IMR-90 (cell line): Measurements from ENCODE around the gene HS6ST2. TPM values are rescaled to one million over a fixed set of nuclear protein-coding genes. Genes with fewer than 3 reads are reported as not detected.

ENCODE experiments used
- ATAC-seq: fragments of 200-7000 bp; cut with Tn5 transposase; 2 replicates; pipeline ENCODE4 v1.9.1; 2020; ENCODE audit warnings: low read depth, mild to moderate bottlenecking, moderate library complexity
- BruUV-seq: library from RNA; stranded (reverse); fragments of 400-500 nt; replicated peaks from 2 replicates; lab custom pipeline; 2021; lab: Mats Ljungman, UMichigan
- CTCF ChIA-PET: fragments of 300-600 bp; formaldehyde crosslinking; extraction: SDS; loops from one replicate; lab custom pipeline; 2021; ENCODE audit warnings: antibody characterized with exemption; lab: Yijun Ruan, JAX
- POLR2A ChIA-PET: fragments of 300-600 bp; sonication (Branson Sonifier 250); formaldehyde crosslinking; loops from one replicate; lab custom pipeline; 2022; ENCODE audit warnings: antibody characterized with exemption; ENCODE audit not compliant: unreplicated experiment; lab: Charles Lee
- DNase-seq: peaks from one replicate; pipeline ENCODE4 v3.0.0; 2013
- H2AFZ ChIP-seq: replicated peaks from 2 replicates; pipeline ENCODE3; 2013; ENCODE audit warnings: low read length, mild to moderate bottlenecking; ENCODE audit not compliant: poor library complexity
- H2AK5ac ChIP-seq: 2 replicates; pipeline ENCODE4 v1.6.1; 2013; ENCODE audit warnings: low read depth, low read length, inconsistent platforms
- H2AK9ac ChIP-seq: replicated peaks from 2 replicates; pipeline ENCODE3; 2013; ENCODE audit warnings: mild to moderate bottlenecking, low read depth, low read length, moderate library complexity; ENCODE audit not compliant: poor library complexity
- H2BK120ac ChIP-seq: 2 replicates; pipeline ENCODE4 v1.6.1; 2013; ENCODE audit warnings: low read depth, low read length, inconsistent platforms
- H2BK15ac ChIP-seq: 3 replicates; pipeline ENCODE4 v1.6.1; 2013; ENCODE audit warnings: low read depth, low read length, inconsistent platforms
- H2BK20ac ChIP-seq: 2 replicates; pipeline ENCODE4 v1.6.1; 2013; ENCODE audit warnings: low read depth, mild to moderate bottlenecking, inconsistent platforms, low read length, moderate library complexity
- H2BK5ac ChIP-seq: 2 replicates; pipeline ENCODE4 v1.6.1; 2013; ENCODE audit warnings: mild to moderate bottlenecking, low read depth, low read length, inconsistent platforms; ENCODE audit not compliant: poor library complexity, severe bottlenecking
- H3K14ac ChIP-seq: replicated peaks from 2 replicates; pipeline ENCODE4 v1.6.1; 2013; ENCODE audit warnings: low read depth, low read length, inconsistent platforms
- H3K18ac ChIP-seq: 2 replicates; pipeline ENCODE4 v1.6.1; 2013; ENCODE audit warnings: low read depth, low read length, control low read depth
- H3K23ac ChIP-seq: 2 replicates; pipeline ENCODE4 v1.6.1; 2013; ENCODE audit warnings: low read depth, low read length, inconsistent platforms
- H3K27ac ChIP-seq: 2 replicates; pipeline ENCODE4 v1.5.1; 2013; ENCODE audit warnings: mild to moderate bottlenecking, control low read depth, low read length; ENCODE audit not compliant: insufficient read depth
- H3K27me3 ChIP-seq: 2 replicates; pipeline ENCODE4 v1.6.1; 2013; ENCODE audit warnings: low read length; ENCODE audit not compliant: control insufficient read depth, insufficient read depth
- H3K36me3 ChIP-seq: 2 replicates; pipeline ENCODE4 v1.6.1; 2013; ENCODE audit warnings: low read length, mixed read lengths; ENCODE audit not compliant: control insufficient read depth, insufficient read depth
- H3K4ac ChIP-seq: 2 replicates; pipeline ENCODE4 v1.6.1; 2013; ENCODE audit warnings: low read depth, low read length, inconsistent platforms
- H3K4me1 ChIP-seq: 2 replicates; pipeline ENCODE4 v1.6.1; 2013; ENCODE audit warnings: low read length, mixed read lengths; ENCODE audit not compliant: control insufficient read depth, insufficient read depth
- H3K4me2 ChIP-seq: 2 replicates; pipeline ENCODE4 v1.6.1; 2013; ENCODE audit warnings: low read depth, mild to moderate bottlenecking, control low read depth, low read length, moderate library complexity
- H3K4me3 ChIP-seq: 2 replicates; pipeline ENCODE4 v1.5.1; 2013; ENCODE audit warnings: low read depth, mild to moderate bottlenecking, control low read depth, low read length, moderate library complexity; ENCODE audit not compliant: insufficient read depth
- H3K56ac ChIP-seq: 2 replicates; pipeline ENCODE4 v1.6.1; 2013; ENCODE audit warnings: low read length, inconsistent platforms; ENCODE audit not compliant: insufficient read depth; ENCODE audit errors: extremely low read depth
- H3K79me1 ChIP-seq, 2 experiments: 2 replicates each; pipeline ENCODE4 v1.6.1; 2013; ENCODE audit warnings: low read length in 2 of 2, inconsistent platforms in 1 of 2, low read depth in 1 of 2
- H3K9ac ChIP-seq: 2 replicates; pipeline ENCODE4 v1.6.1; 2013; ENCODE audit warnings: low read depth, low read length, control low read depth
- H3K9me1 ChIP-seq: 2 replicates; pipeline ENCODE4 v1.6.1; 2013; ENCODE audit warnings: low read length, inconsistent platforms; ENCODE audit not compliant: insufficient read depth
- H3K9me3 ChIP-seq: 2 replicates; pipeline ENCODE4 v1.6.1; 2013; ENCODE audit warnings: low read length; ENCODE audit not compliant: control insufficient read depth, insufficient read depth
- H4K20me1 ChIP-seq: 2 replicates; pipeline ENCODE4 v1.6.1; 2013; ENCODE audit warnings: low read length, inconsistent platforms; ENCODE audit not compliant: insufficient read depth
- H4K5ac ChIP-seq: 2 replicates; pipeline ENCODE4 v1.6.1; 2013; ENCODE audit warnings: mild to moderate bottlenecking, low read depth, low read length, control low read depth
- H4K8ac ChIP-seq, 2 experiments: 2 replicates each; pipeline ENCODE4 v1.6.1; 2013; ENCODE audit warnings: low read depth in 2 of 2, low read length in 2 of 2, control low read depth in 1 of 2, inconsistent platforms in 1 of 2
- H4K91ac ChIP-seq: 2 replicates; pipeline ENCODE4 v1.6.1; 2013; ENCODE audit warnings: low read depth, low read length, inconsistent platforms; ENCODE audit not compliant: insufficient read depth
- FOS ChIP-seq: fragments of 150-350 bp; IDR thresholded peaks from 2 replicates; pipeline ENCODE4 v1.6.1; 2016; ENCODE audit warnings: low read depth, low read length
- NFE2L2 ChIP-seq: fragments of 150-350 bp; IDR thresholded peaks from 2 replicates; pipeline ENCODE4 v1.6.1; 2016; ENCODE audit warnings: low read depth, mild to moderate bottlenecking, low read length
- RCOR1 ChIP-seq: IDR thresholded peaks from 2 replicates; pipeline ENCODE4 v1.6.1; 2012; ENCODE audit warnings: mild to moderate bottlenecking, low read length, improper control_type of control experiment; ENCODE audit not compliant: insufficient replicate concordance
- WGBS, 2 experiments: methylation state at CpG; one replicate each; pipeline versions ENCODE4 v1.1.5 to v1.1.7; 2013; ENCODE audit warnings: missing lambda C conversion rate in 2 of 2; ENCODE audit not compliant: insufficient read length in 1 of 2; ENCODE audit errors: extremely low coverage in 2 of 2; 5-methylcytosine and 5-hydroxymethylcytosine counted together
- dilution Hi-C: fragments of 300-500 bp; cut with HindIII; formaldehyde crosslinking; loops from one replicate; pipeline ENCODE4 v1.14.3; 2018; ENCODE audit warnings: low sequenced_read_pairs; ENCODE audit not compliant: unreplicated experiment
- in situ Hi-C: fragments of 300-500 bp; cut with MboI; formaldehyde crosslinking; loops from 3 replicates; pipeline ENCODE4 v1.14.3; 2019; ENCODE audit warnings: low sequenced_read_pairs, inconsistent platforms, mixed read lengths
- intact Hi-C: fragments of 100-400 bp; cut with micrococcal nuclease; formaldehyde crosslinking; loops from 2 replicates; pipeline ENCODE4 v1.10.0; 2022
- polyA plus RNA-seq, 3 experiments: library from polyadenylated mRNA; depleted of rRNA; stranded (reverse); fragments of >200 nt; gene quantifications; 2 replicates each; pipeline ENCODE4 v1.2.3, GENCODE V29; 2012; ENCODE audit warnings: low replicate concordance in 1 of 3
- total RNA-seq: library from RNA; depleted of rRNA; stranded (reverse); fragments of >200 nt; gene quantifications from 2 replicates; pipeline ENCODE4 v1.2.3, GENCODE V29; 2012

Gene HS6ST2
- total and polyA plus RNA-seq, 2 of the 4 experiments (the other 2 are of a cell fraction) = not detected

DNA sequence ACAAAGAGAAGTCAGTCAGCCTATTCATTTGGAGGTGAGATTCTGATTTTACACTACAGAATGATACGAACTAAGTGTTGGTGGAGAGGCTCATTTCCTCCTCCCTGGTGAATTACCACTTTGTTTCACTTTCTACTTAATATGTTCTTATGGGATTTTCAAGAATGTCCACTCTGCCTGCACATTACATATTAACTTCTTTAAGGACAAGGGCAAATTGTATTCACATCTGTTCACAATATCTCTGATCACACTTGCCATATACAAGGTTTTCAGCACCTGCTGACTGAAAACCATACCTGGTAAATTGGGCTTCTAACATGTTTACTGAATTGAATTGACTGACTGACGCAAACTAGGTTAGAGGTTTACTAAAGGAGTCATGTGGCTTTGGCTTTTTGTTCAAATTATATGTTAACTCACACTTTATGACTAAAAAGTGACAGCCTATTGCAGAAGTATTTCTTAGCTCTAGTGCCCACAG lies 281.2 kb downstream of the HS6ST2 start:
- Histone ChIP-seq H3K4me2 (no peak overlapping the region), H3K27me3 (peaks cover 4% of the 10 kb centered on the region), H2AK5ac (no peak overlapping the region), H2BK120ac (no peak overlapping the region), H3K9ac (no peak overlapping the region), H4K5ac (no peak overlapping the region), H3K18ac (no peak overlapping the region), H2BK5ac (no peak overlapping the region), H3K36me3 (no peaks in the 10 kb centered on the region), H4K8ac (no peak overlapping the region), H3K9me3 (no peaks in the 10 kb centered on the region), H3K56ac (no peak overlapping the region), H3K9me1 (no peaks in the 10 kb centered on the region), H2AFZ (no peak overlapping the region), H2AK9ac (no peak overlapping the region), H4K91ac (no peak overlapping the region), H3K4me3 (no peak overlapping the region), H3K14ac (no peak overlapping the region), H2BK20ac (no peak overlapping the region), H3K27ac (no peak overlapping the region), H3K4me1 (no peaks in the 10 kb centered on the region), H2BK15ac (no peak overlapping the region), H4K20me1 (no peaks in the 10 kb centered on the region), H3K4ac (no peak overlapping the region), H3K23ac (no peak overlapping the region), H3K79me1 (no peaks in the 10 kb centered on the region)
- intact Hi-C loops = no loop called here
- WGBS, 2 experiments = no CpG with 5 or more reads among the region's 2 CpGs
- DNase-seq (no peak), ATAC-seq (no peak)
- POLR2A ChIA-PET = no interaction called here
- no peak for TF ChIP-seq NFE2L2
- no peak for TF ChIP-seq RCOR1
- TF ChIP-seq FOS = no peak
- dilution Hi-C loops = no loop called here
- in situ Hi-C loops = no loop called here
- CTCF ChIA-PET = interaction anchor here (0.8 kb wide), 1 partner anchor 273 kb away, joined by 3 read pairs; no protein-coding TSS in a partner anchor
- BruUV-seq = no TSS peak
